ENCODE results near the gene UTF1.
"Not testable (repeated sequence)": the region's sequence is repeated elsewhere in the genome, so short reads cannot be mapped to it uniquely, and the experiment has no call there.

Gene UTF1

GRCh38 chr10:133265052-133265451 is 35.0 kb downstream of the UTF1 start:
- not testable (repeated sequence) for DNase-seq (ENCODE audit: low read depth in 2 of 2)

GRCh38 chr10:133266056-133266795 is 36.2 kb downstream of the UTF1 start:
- no peak for DNase-seq (ENCODE audit: low read depth in 2 of 2)

- no peak for DNase-seq (ENCODE audit: low read depth in 2 of 2)
Observed at GRCh38 chr10:133267293-133267692, 37.3 kb downstream of the UTF1 start.

GRCh38 chr10:133267829-133268228 is 37.8 kb downstream of the UTF1 start:
- DNase-seq (ENCODE audit: low read depth in 2 of 2) = no peak

- DNase-seq (ENCODE audit: low read depth in 2 of 2) = no peak
Observed at GRCh38 chr10:133268532-133268931, 38.5 kb downstream of the UTF1 start.

- DNase-seq (ENCODE audit: low read depth in 2 of 2) = no peak
Observed at GRCh38 chr10:133269367-133269766, 39.4 kb downstream of the UTF1 start.

GRCh38 chr10:133270204-133270603 is 40.2 kb downstream of the UTF1 start:
- DNase-seq (ENCODE audit: low read depth in 2 of 2) = no peak

GRCh38 chr10:133270773-133271297 is 40.8 kb downstream of the UTF1 start:
- no peak for DNase-seq (ENCODE audit: low read depth in 2 of 2)

- DNase-seq (ENCODE audit: low read depth in 2 of 2) = no peak
Observed at GRCh38 chr10:133271521-133272300, 41.7 kb downstream of the UTF1 start.

- no peak for DNase-seq (ENCODE audit: low read depth in 2 of 2)
Observed at GRCh38 chr10:133272301-133272963, 42.4 kb downstream of the UTF1 start.

- no peak for DNase-seq (ENCODE audit: low read depth in 2 of 2)
Observed at GRCh38 chr10:133272964-133273420, 43.0 kb downstream of the UTF1 start.

GRCh38 chr10:133273534-133274143 is 43.6 kb downstream of the UTF1 start:
- DNase-seq (ENCODE audit: low read depth in 2 of 2) = no peak

- peak; percentile 76 to 78 for DNase-seq (ENCODE audit: low read depth in 2 of 2)
Observed at GRCh38 chr10:133274751-133275683, 45.0 kb downstream of the UTF1 start.

- no peak for DNase-seq (ENCODE audit: low read depth in 2 of 2)
Observed at GRCh38 chr10:133275684-133276092, 45.7 kb downstream of the UTF1 start.

GRCh38 chr10:133276100-133276434 is 46.0 kb downstream of the UTF1 start:
- no peak for DNase-seq (ENCODE audit: low read depth in 2 of 2)

GRCh38 chr10:133276435-133277201 is 46.6 kb downstream of the UTF1 start, which contains the start of gene ADAM8:
Gene ADAM8, minus strand, starts transcription at chr10:133276868. Its CDS starts 51 bp downstream, at chr10:133276817.
- DNase-seq (ENCODE audit: low read depth in 2 of 2) = peak in 1 of 2 donors; percentile 71

- DNase-seq (ENCODE audit: low read depth in 2 of 2) = no peak
Observed at GRCh38 chr10:133277277-133277992, 47.4 kb downstream of the UTF1 start.

GRCh38 chr10:133277993-133278576 is 48.1 kb downstream of the UTF1 start:
- no peak for DNase-seq (ENCODE audit: low read depth in 2 of 2)

Data from stimulated activated CD4-positive, alpha-beta T cell treated with anti-CD3 and anti-CD28 coated beads, Interleukin-15, amount 100 ng/mL, for 48 hours (primary cell).